Amygdala (tissue), 56 donors: ENCODE measurements around the gene SLC25A6.
"Not testable (repeated sequence)": the region's sequence is repeated elsewhere in the genome, so short reads cannot be mapped to it uniquely, and the experiment has no call there.

Experiments used
- DNase-seq, 56 donors: peaks; one replicate each; lab custom pipeline; 2025; lab: John Stamatoyannopoulos, UW

Gene SLC25A6

GRCh38 chrX:1355131-1356046, 36.5 kb downstream of the SLC25A6 start:
- peak in 1 of 56 donors; percentile 43 for DNase-seq

- no peak for DNase-seq
Measured at GRCh38 chrX:1354036-1355019, 37.6 kb downstream of the SLC25A6 start.

- DNase-seq: no peak
Measured at GRCh38 chrX:1351981-1352714, 39.8 kb downstream of the SLC25A6 start.

DNA sequence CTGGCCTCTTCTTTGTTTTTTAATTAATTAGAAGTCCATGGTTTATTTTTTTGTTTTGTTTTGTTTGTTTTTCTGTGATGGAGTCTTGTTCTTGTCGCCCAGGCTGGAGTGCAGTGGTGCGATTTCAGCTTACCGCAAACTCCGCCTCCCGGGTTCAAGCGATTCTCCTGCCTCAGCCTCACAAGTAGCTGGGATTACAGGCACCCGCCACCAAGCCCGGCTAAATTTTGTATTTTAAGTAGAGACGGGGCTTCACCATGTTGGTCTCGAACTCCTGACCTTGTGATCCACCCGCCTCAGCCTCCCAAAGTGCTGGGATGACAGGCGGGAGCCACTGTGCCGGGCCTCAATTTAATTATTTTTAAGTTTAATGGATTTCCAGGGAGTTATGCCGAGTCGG, 42.3 kb downstream of the SLC25A6 start:
- not testable (repeated sequence) for DNase-seq

DNA sequence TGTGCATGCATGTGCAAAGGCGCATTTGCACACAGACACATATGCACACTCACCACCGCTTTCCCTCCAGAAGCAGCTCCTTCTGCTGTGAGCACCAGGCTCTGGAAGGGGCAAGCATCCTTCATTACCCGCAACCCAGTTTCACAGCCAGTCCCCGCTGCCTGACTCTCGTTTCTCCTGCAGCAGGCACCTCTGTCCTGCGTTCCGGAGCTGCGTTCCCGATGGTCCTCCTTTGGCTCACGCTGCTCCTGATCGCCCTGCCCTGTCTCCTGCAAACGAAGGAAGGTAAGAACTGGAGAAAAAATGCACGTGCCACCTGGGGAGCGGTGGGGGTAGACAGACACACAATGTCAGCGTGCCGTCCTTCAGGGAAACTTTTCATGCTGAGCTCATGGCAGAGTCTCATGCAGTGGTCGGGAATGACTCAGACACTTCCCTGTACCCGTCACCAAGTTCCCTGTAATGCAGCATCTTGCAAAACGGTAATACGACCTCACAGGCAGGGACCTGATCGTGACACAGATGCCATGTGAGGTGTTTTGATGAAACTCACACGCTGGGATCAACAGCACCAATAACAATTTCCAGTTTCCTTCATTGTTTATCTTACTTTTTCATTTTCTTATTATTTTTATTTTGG, 50.2 kb downstream of the SLC25A6 start:
- DNase-seq: no peak

GRCh38 chrX:1336948-1337779, 54.7 kb downstream of the SLC25A6 start:
- no peak for DNase-seq

DNA sequence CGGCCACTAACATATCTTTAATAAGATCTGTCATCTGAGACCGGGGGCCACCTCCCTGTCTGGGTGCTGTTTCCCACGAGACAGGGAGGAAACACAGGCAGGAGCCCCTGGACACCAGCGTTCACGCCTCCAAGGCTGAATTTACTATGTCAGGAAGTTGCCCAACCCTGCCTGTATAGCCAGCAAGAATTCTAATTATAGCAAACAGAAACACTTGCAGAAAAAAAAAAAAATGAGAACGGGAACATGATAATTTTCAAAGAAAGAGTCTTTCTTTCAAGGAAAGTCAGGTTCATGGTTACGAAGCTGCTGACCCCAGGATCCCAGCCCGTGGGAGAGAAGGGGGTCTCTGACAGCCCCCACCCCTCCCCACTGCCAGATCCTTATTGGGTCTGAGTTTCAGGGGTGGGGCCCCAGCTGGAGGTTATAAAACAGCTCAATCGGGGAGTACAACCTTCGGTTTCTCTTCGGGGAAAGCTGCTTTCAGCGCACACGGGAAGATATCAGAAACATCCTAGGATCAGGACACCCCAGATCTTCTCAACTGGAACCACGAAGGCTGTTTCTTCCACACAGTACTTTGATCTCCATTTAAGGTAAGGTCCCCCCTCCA, 55.5 kb downstream of the SLC25A6 start, which contains the start of gene IL3RA:
TSS of gene IL3RA (plus strand) at position 455 of the 613 bp plus-strand sequence. CDS start 4,981 bp downstream, outside the sequence.
- peak in 23 of 56 donors; percentile 1 to 34 (median 11) for DNase-seq
